Trophoblast cell (in vitro differentiated cells and primary cell): ENCODE data around the gene CCDC57.
A peak's percentile ranks its signal among the peaks of the same experiment; 100 is the strongest.

Source experiments
- DNase-seq, 2 donors: peaks; one replicate each; pipeline ENCODE4 v3.0.0-alpha.2; 2016
- H2AFZ ChIP-seq: 2 replicates; pipeline ENCODE4 v1.6.1; 2013; ENCODE audit warnings: low read length, moderate library complexity, mild to moderate bottlenecking; ENCODE audit not compliant: insufficient read depth, poor library complexity
- H2AK5ac ChIP-seq: 2 replicates; pipeline ENCODE4 v1.6.1; 2013; ENCODE audit warnings: mild to moderate bottlenecking, low read length
- H2BK120ac ChIP-seq: 2 replicates; pipeline ENCODE4 v1.6.1; 2013; ENCODE audit warnings: low read length, mild to moderate bottlenecking, moderate library complexity; ENCODE audit not compliant: insufficient read depth, poor library complexity
- H2BK12ac ChIP-seq: 2 replicates; pipeline ENCODE4 v1.6.1; 2013; ENCODE audit warnings: mild to moderate bottlenecking, low read length, moderate library complexity
- H2BK5ac ChIP-seq: 2 replicates; pipeline ENCODE4 v1.6.1; 2013; ENCODE audit warnings: low read length, low read depth, moderate library complexity, mild to moderate bottlenecking; ENCODE audit not compliant: poor library complexity
- H3K14ac ChIP-seq: 2 replicates; pipeline ENCODE4 v1.6.1; 2013; ENCODE audit warnings: mild to moderate bottlenecking, low read length
- H3K18ac ChIP-seq: 2 replicates; pipeline ENCODE4 v1.6.1; 2013; ENCODE audit warnings: mild to moderate bottlenecking, low read length
- H3K23ac ChIP-seq: 2 replicates; pipeline ENCODE4 v1.6.1; 2013; ENCODE audit warnings: low read length
- H3K27ac ChIP-seq: 2 replicates; pipeline ENCODE4 v1.5.1; 2013; ENCODE audit warnings: low read depth, mild to moderate bottlenecking, inconsistent platforms, low read length, moderate library complexity
- H3K27me3 ChIP-seq: 2 replicates; pipeline ENCODE4 v1.6.1; 2013; ENCODE audit warnings: inconsistent platforms, mild to moderate bottlenecking, low read length, moderate library complexity; ENCODE audit not compliant: insufficient read depth
- H3K36me3 ChIP-seq, 2 experiments: 1 replicate in 1 of 2; 2 replicates in 1 of 2; pipeline ENCODE4 v1.6.1; 2013; ENCODE audit warnings: low read length in 2 of 2, mild to moderate bottlenecking in 2 of 2, moderate library complexity in 1 of 2; ENCODE audit not compliant: insufficient read depth in 2 of 2, control insufficient read depth in 1 of 2
- H3K4ac ChIP-seq: 2 replicates; pipeline ENCODE4 v1.6.1; 2013; ENCODE audit warnings: low read depth, mild to moderate bottlenecking, low read length, moderate library complexity
- H3K4me1 ChIP-seq, 2 experiments: 1 replicate in 1 of 2; 2 replicates in 1 of 2; pipeline ENCODE4 v1.6.1; 2013; ENCODE audit warnings: low read length in 2 of 2, mild to moderate bottlenecking in 2 of 2, moderate library complexity in 1 of 2; ENCODE audit not compliant: insufficient read depth in 2 of 2, control insufficient read depth in 1 of 2
- H3K4me2 ChIP-seq: 2 replicates; pipeline ENCODE4 v1.6.1; 2013; ENCODE audit warnings: inconsistent platforms, mild to moderate bottlenecking, low read length, moderate library complexity
- H3K4me3 ChIP-seq: 2 replicates; pipeline ENCODE4 v1.5.1; 2013; ENCODE audit warnings: mild to moderate bottlenecking, low read depth, low read length, inconsistent platforms
- H3K79me1 ChIP-seq: one replicate; pipeline ENCODE4 v1.6.1; 2013; ENCODE audit warnings: low read length
- H3K79me2 ChIP-seq: 2 replicates; pipeline ENCODE4 v1.6.1; 2013; ENCODE audit warnings: low read length, mild to moderate bottlenecking; ENCODE audit not compliant: control insufficient read depth, insufficient read depth, poor library complexity
- H3K9ac ChIP-seq: 2 replicates; pipeline ENCODE4 v1.6.1; 2013; ENCODE audit warnings: mild to moderate bottlenecking, low read length
- H3K9me3 ChIP-seq: 2 replicates; pipeline ENCODE4 v1.6.1; 2013; ENCODE audit warnings: low read depth, mild to moderate bottlenecking, control low read depth, inconsistent platforms, low read length; ENCODE audit not compliant: insufficient read depth
- H4K12ac ChIP-seq: 2 replicates; pipeline ENCODE4 v1.6.1; 2013; ENCODE audit warnings: low read depth, mild to moderate bottlenecking, low read length, moderate library complexity
- H4K8ac ChIP-seq: 2 replicates; pipeline ENCODE4 v1.6.1; 2013; ENCODE audit warnings: low read depth, mild to moderate bottlenecking, low read length, moderate library complexity
- H4K91ac ChIP-seq: one replicate; pipeline ENCODE4 v1.6.1; 2013; ENCODE audit warnings: low read depth, mild to moderate bottlenecking, low read length, moderate library complexity
- WGBS: extraction: QIAGEN DNeasy Blood & Tissue Kit; methylation state at CpG from one replicate; pipeline ENCODE4 v1.1.7; 2013; ENCODE audit warnings: missing lambda C conversion rate; ENCODE audit not compliant: insufficient read length, insufficient coverage; ENCODE audit errors: extremely low coverage; 5-methylcytosine and 5-hydroxymethylcytosine counted together

Gene CCDC57

GRCh38 chr17:82097919-82098168, 114.8 kb downstream of the CCDC57 start:
- no peak overlapping the region for H2BK12ac ChIP-seq
- peak overlapping the region; percentile 33 for H2AFZ ChIP-seq
- H3K27me3 ChIP-seq: no peaks in the 10 kb centered on the region
- peak overlapping the region; percentile 81 for H4K91ac ChIP-seq
- DNase-seq: no peak
- H4K8ac ChIP-seq: peak overlapping the region; percentile 76
- H2AK5ac ChIP-seq: no peak overlapping the region
- peaks cover 31% of the 10 kb centered on the region for H3K79me2 ChIP-seq
- peak overlapping the region; percentile 92 for H3K4ac ChIP-seq
- peaks cover 31 to 46% of the 10 kb centered on the region in 2 experiments for H3K4me1 ChIP-seq
- H3K14ac ChIP-seq: peak overlapping the region; percentile 81
- H3K23ac ChIP-seq: no peak overlapping the region
- H3K4me3 ChIP-seq: peak overlapping the region; percentile 88
- H3K18ac ChIP-seq: peak overlapping the region; percentile 82
- peak overlapping the region; percentile 93 for H2BK5ac ChIP-seq
- H2BK120ac ChIP-seq: peak overlapping the region; percentile 74
- peaks cover 32 to 33% of the 10 kb centered on the region in 2 experiments for H3K36me3 ChIP-seq
- H3K9ac ChIP-seq: peak overlapping the region; percentile 91
- WGBS: no CpG with 5 or more reads among the region's 36 CpGs
- H3K9me3 ChIP-seq: peaks cover 5% of the 10 kb centered on the region
- peak overlapping the region; percentile 87 for H3K27ac ChIP-seq
- peak overlapping the region; percentile 52 for H4K12ac ChIP-seq
- peaks cover 27% of the 10 kb centered on the region for H3K79me1 ChIP-seq
- peak overlapping the region; percentile 95 for H3K4me2 ChIP-seq

GRCh38 chr17:82097184-82097918, 115.3 kb downstream of the CCDC57 start:
- Histone ChIP-seq H3K79me2 (peaks cover 31% of the 10 kb centered on the region), H3K23ac (no peak overlapping the region), H3K27ac (peak overlapping the region; percentile 87), H3K36me3 (peaks cover 37% of the 10 kb centered on the region in 2 experiments), H3K79me1 (peaks cover 27% of the 10 kb centered on the region), H2BK5ac (peak overlapping the region; percentile 93), H3K14ac (peak overlapping the region; percentile 81), H3K9ac (peak overlapping the region; percentile 91), H2BK120ac (peak overlapping the region; percentile 74), H3K4me1 (peaks cover 30 to 45% of the 10 kb centered on the region in 2 experiments), H3K18ac (peak overlapping the region; percentile 82), H4K8ac (peak overlapping the region; percentile 76), H4K91ac (peak overlapping the region; percentile 81), H3K4me2 (peak overlapping the region; percentile 95), H3K4ac (peak overlapping the region; percentile 92), H3K27me3 (no peaks in the 10 kb centered on the region), H3K4me3 (peak overlapping the region; percentile 88), H2AFZ (peak overlapping the region; percentile 74), H2AK5ac (peak overlapping the region; percentile 44), H3K9me3 (peaks cover 5% of the 10 kb centered on the region), H4K12ac (peak overlapping the region; percentile 52), H2BK12ac (no peak overlapping the region)
- no CpG with 5 or more reads among the region's 77 CpGs for WGBS
- DNase-seq: peak; percentile 78 to 80

- H2AK5ac ChIP-seq: peak overlapping the region; percentile 44
- no peak overlapping the region for H4K12ac ChIP-seq
- H3K4me2 ChIP-seq: peak overlapping the region; percentile 95
- H3K4ac ChIP-seq: peak overlapping the region; percentile 92
- H3K23ac ChIP-seq: no peak overlapping the region
- peak overlapping the region; percentile 93 for H2BK5ac ChIP-seq
- no peak for DNase-seq
- H4K91ac ChIP-seq: peak overlapping the region; percentile 81
- H3K27ac ChIP-seq: peak overlapping the region; percentile 87
- H3K14ac ChIP-seq: peak overlapping the region; percentile 81
- peak overlapping the region; percentile 88 for H3K4me3 ChIP-seq
- peaks cover 31% of the 10 kb centered on the region for H3K79me2 ChIP-seq
- peaks cover 30 to 40% of the 10 kb centered on the region in 2 experiments for H3K4me1 ChIP-seq
- H2AFZ ChIP-seq: no peak overlapping the region
- no peak overlapping the region for H4K8ac ChIP-seq
- WGBS: no CpG with 5 or more reads among the region's 8 CpGs
- no peaks in the 10 kb centered on the region for H3K27me3 ChIP-seq
- H3K79me1 ChIP-seq: peaks cover 27% of the 10 kb centered on the region
- H3K9me3 ChIP-seq: peaks cover 5% of the 10 kb centered on the region
- peak overlapping the region; percentile 82 for H3K18ac ChIP-seq
- peaks cover 43% of the 10 kb centered on the region in 2 experiments for H3K36me3 ChIP-seq
- H2BK12ac ChIP-seq: no peak overlapping the region
- H3K9ac ChIP-seq: peak overlapping the region; percentile 91
- H2BK120ac ChIP-seq: no peak overlapping the region
Measured at GRCh38 chr17:82096709-82097183, 115.9 kb downstream of the CCDC57 start.

- H3K79me2 ChIP-seq: peaks cover 31% of the 10 kb centered on the region
- no peak overlapping the region for H3K23ac ChIP-seq
- H3K4me3 ChIP-seq: peak overlapping the region; percentile 88
- no peak overlapping the region for H4K91ac ChIP-seq
- H4K12ac ChIP-seq: no peak overlapping the region
- H2BK12ac ChIP-seq: no peak overlapping the region
- H3K36me3 ChIP-seq: peaks cover 50% of the 10 kb centered on the region in 2 experiments
- H3K4me2 ChIP-seq: peak overlapping the region; percentile 95
- peaks cover 27% of the 10 kb centered on the region for H3K79me1 ChIP-seq
- H3K9me3 ChIP-seq: peaks cover 5% of the 10 kb centered on the region
- H3K4me1 ChIP-seq: peaks cover 30 to 34% of the 10 kb centered on the region in 2 experiments
- H2BK5ac ChIP-seq: no peak overlapping the region
- no peak overlapping the region for H3K27ac ChIP-seq
- no peak overlapping the region for H2AK5ac ChIP-seq
- peak overlapping the region; percentile 92 for H3K4ac ChIP-seq
- no CpG with 5 or more reads among the region's 35 CpGs for WGBS
- no peak overlapping the region for H3K14ac ChIP-seq
- H2BK120ac ChIP-seq: no peak overlapping the region
- H3K9ac ChIP-seq: no peak overlapping the region
- peak; percentile 41 to 61 for DNase-seq
- no peaks in the 10 kb centered on the region for H3K27me3 ChIP-seq
- no peak overlapping the region for H2AFZ ChIP-seq
- H3K18ac ChIP-seq: peak overlapping the region; percentile 12
- no peak overlapping the region for H4K8ac ChIP-seq
Measured at GRCh38 chr17:82095777-82096708, 116.6 kb downstream of the CCDC57 start.
